Measurements from ENCODE around the gene PCSK6.
"Not testable (repeated sequence)": the region's sequence is repeated elsewhere in the genome, so short reads cannot be mapped to it uniquely, and the experiment has no call there.

Gene PCSK6

GRCh38 chr15:101394654-101395053, 94.9 kb downstream of the PCSK6 start:
- no peak for DNase-seq

DNA sequence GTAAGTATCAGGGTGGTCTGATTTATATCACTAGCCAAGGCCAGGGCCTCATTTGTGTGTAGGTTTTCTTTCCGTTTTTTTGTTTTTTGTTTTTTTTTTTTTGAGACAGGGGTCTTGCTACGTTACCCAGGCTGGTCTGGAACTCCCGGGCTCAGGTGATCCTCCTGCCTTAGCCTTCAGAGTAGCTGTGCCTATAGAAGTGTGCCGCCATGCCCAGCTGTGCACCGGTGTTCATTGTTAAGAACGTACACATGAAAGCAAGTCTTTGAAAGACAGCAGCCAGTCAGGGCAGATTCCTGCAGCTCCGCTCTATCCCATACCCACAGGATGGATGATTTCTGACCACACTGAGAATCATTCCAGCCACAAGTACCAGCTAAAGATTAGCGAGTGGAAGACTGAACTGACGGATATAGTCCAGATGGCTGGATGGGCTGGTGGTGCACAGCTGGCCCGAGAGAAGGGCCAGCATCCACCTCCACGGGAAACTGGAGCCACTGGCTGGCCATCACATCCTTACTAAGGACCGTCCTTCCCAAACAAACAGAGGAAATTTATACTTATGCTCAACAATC, 95.4 kb downstream of the PCSK6 start:
- no peak for DNase-seq

GRCh38 chr15:101393172-101393571, 96.3 kb downstream of the PCSK6 start:
- no peak for DNase-seq

DNA sequence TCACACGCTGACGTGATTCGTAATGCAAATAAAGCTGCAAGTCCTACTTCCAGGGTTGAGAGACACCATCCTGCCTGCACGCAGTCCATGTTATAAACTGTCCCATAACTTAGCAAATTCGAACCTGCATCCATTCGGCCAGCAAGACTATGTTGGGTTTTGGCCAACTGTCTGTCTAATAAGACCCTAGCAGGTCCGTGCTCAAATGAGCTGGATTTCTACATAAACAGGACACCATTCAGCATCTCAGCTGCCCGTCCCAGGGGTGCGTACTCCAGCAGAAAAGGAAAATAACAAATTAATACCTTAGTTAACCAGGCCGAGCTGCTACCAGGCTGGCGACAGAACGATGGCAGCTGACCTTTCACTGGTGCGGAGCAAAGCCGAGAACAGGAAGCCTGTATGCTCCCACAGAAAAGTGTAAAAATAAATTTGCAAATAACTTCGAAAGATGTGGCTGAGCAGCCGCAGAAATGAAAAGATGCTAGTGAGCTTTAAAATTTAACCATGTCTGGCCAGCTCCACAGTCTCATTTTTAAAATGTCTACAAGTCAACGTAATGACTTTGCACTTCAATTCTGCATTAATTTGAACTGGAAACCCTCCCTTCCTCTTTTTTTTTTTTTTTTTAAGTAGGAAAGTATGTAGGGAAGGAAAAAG, 97.4 kb downstream of the PCSK6 start:
- no peak for DNase-seq

DNA sequence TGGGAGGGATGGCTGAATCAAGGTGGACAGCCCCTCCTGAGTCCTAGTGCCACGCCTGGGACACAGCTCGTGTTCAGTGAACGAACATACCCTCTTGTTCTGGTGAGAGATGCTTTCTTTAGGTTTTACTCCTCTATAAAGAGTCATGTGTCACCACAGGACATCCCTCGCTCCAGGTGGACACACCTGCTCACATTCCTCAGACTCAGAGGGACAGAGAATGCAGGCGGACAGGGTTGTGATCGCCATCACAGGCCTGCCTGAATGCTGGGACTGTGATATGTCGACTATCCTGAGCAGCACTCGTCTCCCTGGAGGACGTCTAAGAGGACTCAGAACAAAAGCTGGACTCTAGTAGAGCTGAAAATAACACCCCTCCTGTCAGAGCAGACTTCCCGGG, 98.1 kb downstream of the PCSK6 start:
- no peak for DNase-seq

- DNase-seq, result no peak
Observed at GRCh38 chr15:101390462-101390861, 99.0 kb downstream of the PCSK6 start.

GRCh38 chr15:101390060-101390459, 99.4 kb downstream of the PCSK6 start:
- DNase-seq, result no peak

DNA sequence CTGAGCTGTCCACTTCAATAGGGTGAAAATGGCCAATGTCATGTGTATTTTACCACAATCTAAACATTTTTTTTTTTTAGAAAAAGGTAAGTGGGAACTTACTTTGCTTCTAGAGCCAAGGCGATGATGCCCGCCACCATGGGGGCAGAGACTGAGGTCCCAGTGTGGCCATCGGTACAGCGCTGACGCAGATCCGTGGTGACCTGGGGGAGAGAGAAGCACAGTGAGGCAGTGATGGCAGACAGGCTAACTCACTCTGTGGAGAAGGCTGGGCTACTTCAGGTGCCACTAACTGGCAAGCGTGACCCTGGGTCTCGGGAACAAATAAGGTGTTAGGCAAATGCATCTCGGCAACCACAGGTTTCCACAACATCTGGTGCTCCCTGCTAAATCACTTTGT, 100.1 kb downstream of the PCSK6 start:
- no peak for DNase-seq

- no peak for DNase-seq
Observed at GRCh38 chr15:101388046-101388445, 101.5 kb downstream of the PCSK6 start.

GRCh38 chr15:101387574-101387973, 101.9 kb downstream of the PCSK6 start:
- no peak for DNase-seq

DNA sequence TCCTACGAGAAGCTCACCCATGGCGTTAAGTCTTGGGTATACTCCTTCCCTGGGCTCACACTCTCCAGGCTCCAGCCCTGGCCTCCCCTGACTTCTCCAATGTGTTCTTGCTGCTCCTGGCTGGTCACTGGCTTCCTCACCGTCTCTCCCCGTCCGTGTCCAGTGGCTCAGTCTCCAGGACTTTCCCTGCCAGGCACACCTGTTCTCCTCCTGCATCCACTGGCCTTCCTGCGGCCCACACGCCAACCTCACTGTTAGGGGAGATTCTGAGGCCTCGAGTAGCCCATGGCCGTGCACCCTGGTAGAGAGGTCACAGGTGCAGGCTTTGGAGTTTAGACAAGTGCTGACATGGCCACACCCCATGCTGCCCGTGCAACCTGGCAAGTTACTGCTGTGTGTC, 102.5 kb downstream of the PCSK6 start:
- DNase-seq, result no peak

GRCh38 chr15:101386006-101386405, 103.5 kb downstream of the PCSK6 start:
- no peak for DNase-seq

DNA sequence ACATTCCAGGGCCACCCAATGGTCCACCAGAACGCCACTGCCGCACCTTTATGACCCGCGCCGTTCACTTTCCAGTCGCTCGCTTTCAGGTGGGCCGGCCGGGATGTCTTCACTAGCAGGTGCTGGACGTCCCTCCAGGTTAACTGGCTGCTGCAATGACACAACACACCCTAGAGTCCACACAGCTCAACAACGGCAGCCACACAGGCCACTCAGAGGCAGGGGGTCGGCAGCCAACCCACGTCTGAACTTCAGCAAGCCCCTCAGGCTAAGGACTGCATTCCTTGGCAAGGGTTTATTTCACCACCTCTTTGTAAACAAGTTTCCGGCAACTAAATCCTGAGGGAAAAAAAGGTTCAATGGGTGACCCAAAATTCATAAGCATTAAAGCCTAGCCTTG, 105.2 kb downstream of the PCSK6 start:
- no peak for DNase-seq

DNA sequence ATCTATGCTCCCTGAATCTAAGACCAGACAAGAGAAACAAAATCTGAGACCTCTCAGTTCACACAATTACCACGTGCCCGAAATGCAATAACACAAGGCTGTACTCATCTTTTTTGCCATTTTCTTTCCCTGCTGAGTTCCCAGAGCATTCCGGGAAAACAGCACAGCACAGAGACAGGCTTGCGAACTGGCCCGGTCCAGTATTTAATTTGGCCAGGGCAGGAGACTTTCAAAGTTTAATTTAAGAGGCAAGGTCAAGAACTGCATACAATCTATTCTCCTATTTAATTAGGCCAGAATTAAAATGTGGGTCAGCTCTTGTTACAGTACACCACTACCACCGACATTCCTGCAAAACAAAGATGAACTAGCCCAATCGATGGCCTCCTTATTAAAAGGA, 107.0 kb downstream of the PCSK6 start:
- no peak for DNase-seq

- no peak for DNase-seq
Observed at GRCh38 chr15:101381671-101382212, 107.8 kb downstream of the PCSK6 start.

DNA sequence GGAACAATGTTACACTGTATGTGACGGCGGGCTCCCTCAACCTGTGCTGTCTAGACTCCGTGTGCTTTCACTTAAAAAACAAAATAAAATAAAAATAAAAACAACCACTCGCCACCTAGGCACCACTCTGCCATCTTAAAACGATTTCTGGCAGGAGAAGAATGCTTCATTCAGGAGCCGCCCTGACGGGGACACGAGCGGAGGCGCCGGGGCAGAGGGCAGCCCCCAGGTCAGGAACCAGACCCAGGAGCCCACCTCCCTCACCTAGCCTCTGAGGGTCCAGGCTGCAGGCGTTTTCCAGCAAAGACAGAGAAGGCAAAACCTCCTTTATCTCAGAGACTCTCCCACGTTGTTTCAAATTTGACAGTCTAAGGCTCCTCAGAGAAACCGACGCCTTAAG, 109.4 kb downstream of the PCSK6 start:
- DNase-seq, result no peak

DNA sequence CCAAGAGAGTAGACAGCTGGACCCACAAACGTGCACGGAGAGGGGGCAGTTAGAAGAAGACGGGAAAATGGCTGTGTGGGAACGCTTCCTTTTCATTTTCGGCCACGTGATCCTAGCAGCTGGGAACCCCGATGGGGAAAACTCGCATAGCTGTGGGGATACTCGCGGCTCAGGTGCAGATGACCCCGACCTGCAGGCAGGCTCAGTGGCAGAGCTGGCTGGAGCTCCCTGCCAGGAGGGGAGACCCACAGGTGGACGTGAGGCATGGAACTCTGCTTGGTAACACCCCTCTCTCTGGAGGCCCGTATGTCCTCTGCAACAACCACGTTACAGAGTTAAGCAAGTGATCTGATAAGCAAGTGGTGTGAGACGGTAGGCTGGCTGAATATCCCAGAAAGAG, 109.9 kb downstream of the PCSK6 start:
- no peak for DNase-seq

GRCh38 chr15:101378879-101379278, 110.6 kb downstream of the PCSK6 start:
- DNase-seq, result no peak

DNA sequence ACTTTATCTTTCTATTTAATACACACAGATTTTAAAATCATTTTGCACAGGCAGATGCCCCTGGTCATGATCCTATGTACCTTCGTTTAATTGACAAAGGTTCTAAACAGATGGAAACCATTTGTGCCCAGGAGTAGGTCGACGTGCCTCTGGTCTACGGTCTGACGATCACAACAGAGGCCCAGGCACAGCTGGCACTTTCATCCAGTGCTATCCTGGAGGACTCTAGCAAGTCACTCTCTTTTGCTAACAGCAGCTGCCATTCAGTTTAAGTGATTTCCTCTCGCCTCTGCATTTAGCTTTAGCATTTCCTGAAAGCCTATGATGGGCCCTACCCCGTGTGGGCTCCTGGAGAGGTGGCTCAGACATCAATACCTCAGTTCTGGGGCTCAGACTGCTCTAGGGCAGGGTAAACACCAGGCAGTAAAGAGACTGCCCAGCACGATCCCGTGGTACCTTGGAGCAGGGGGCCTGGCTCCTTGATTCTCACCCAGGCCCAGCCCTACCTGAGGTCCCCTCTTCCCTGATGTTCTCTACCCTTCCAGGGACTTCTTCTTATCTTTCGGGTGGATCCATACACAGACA, 111.2 kb downstream of the PCSK6 start:
- no peak for DNase-seq

DNA sequence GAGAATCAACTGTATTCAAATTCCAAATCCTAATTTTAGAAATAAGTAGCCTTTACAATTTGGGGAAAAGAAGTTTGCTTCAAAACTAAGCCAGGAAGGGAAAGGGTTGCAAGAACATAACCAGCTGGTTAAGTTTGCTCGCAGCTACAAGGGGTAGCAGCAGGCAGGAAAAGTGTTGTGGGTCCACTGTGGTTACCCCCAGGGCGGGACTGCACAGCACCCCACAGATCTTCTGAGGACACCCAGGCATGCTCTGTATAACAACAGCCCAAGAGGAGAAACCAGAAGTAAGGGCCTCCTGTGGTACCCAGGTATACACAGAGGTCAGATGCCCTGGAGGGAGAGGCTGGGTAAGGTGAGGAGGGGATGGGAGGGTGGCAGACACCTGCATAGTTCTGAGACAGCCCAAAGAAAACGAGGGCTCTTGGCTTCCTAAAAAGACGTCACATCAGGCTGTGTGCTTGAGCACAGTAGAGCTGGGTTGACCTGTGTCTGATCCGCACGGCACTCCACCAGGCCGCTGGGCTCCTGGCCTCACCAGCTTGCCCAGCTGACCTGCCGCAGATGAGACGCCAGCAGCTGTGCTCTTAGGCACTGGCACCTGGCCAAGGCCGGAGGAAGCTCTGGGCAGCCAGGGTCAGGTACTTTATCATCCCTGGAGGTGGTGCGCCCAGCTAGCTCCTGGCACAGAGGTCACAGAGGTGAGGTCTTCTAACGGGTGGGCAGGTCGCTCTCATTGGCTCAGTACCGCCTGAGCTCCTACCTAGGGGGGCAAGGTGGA, 112.7 kb downstream of the PCSK6 start:
- no peak for DNase-seq

DNA sequence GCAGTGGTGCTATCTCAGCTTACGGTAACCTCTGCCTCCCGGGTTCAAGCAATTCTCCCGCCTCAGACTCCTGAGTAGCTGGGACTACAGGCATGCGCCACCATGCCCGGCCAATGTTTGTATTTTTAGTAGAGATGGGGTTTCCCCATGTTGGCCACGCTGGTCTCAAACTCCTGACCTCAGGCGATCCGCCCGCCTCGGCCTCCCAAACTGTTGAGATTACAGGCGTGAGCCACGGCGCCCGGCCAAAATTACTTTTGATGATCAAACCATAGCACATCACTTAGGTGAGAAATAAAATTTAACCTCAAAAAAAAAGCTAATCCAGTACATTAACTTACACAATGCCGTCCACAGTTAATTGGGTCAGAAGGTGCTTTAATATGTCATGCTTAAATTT, 114.5 kb downstream of the PCSK6 start:
- DNase-seq, result not testable (repeated sequence)

DNA sequence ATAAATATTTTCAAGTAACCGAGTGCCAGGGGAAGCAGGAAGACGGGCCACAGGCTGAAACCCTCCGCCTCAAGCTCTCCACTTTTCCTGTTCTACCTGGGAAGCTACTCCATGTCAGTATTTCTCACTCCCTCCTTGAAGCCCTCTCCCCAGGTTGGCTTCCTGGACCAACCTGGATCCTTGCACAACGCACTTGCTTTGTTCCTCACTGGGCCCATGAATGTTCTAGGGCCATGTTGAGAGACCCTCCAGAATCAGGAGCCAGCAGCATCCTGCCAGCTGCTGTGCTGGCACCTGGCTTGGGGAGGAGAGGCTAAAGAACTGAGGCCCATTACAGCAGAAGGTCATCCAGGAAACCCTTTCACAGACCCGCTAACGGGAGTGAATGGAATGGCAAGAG, 115.2 kb downstream of the PCSK6 start:
- no peak for DNase-seq

- DNase-seq, result no peak
Observed at GRCh38 chr15:101373577-101373976, 115.9 kb downstream of the PCSK6 start.

Data from stimulated activated CD4-positive, alpha-beta T cell treated with anti-CD3 and anti-CD28 coated beads, Interleukin-2, amount 100 ng/mL, for 48 hours (primary cell).